Ectodermal cell (in vitro differentiated cells): ENCODE data around the gene TMEM266.

Experiments
- H3K27ac ChIP-seq: 2 replicates; pipeline ENCODE4 v1.7.0; 2013; ENCODE audit warnings: mild to moderate bottlenecking, low read depth, low read length; ENCODE audit not compliant: insufficient read depth, poor library complexity, severe bottlenecking
- H3K27me3 ChIP-seq: 2 replicates; pipeline ENCODE4 v1.7.0; 2013; ENCODE audit warnings: mild to moderate bottlenecking, low read length; ENCODE audit not compliant: insufficient read depth, control insufficient read depth, poor library complexity, severe bottlenecking
- H3K36me3 ChIP-seq: one replicate; pipeline ENCODE4 v1.7.0; 2013; ENCODE audit warnings: low read length; ENCODE audit not compliant: control insufficient read depth, insufficient read depth
- H3K4me1 ChIP-seq: one replicate; pipeline ENCODE4 v1.7.0; 2013; ENCODE audit warnings: low read length; ENCODE audit not compliant: control insufficient read depth, insufficient read depth
- H3K4me3 ChIP-seq: 2 replicates; pipeline ENCODE4 v1.7.0; 2013; ENCODE audit warnings: low read depth, low read length, control low read depth; ENCODE audit not compliant: insufficient read depth
- H3K9me3 ChIP-seq: 2 replicates; pipeline ENCODE4 v1.7.0; 2013; ENCODE audit warnings: mild to moderate bottlenecking, low read length, moderate library complexity; ENCODE audit not compliant: control insufficient read depth
- WGBS, 2 experiments: methylation state at CpG; one replicate each; pipeline ENCODE4 v1.1.7; 2013; ENCODE audit warnings: missing lambda C conversion rate in 2 of 2; 5-methylcytosine and 5-hydroxymethylcytosine counted together

TMEM266 gene

GRCh38 chr15:76100361-76100760 is 40.6 kb downstream of the TMEM266 start:
- WGBS, 2 experiments, result 92 to 100% methylated on average over 1 to 2 of the region's 2 CpGs
- H3K4me1 ChIP-seq, result peaks cover 5% of the 10 kb centered on the region
- H3K27ac ChIP-seq, result no peak overlapping the region
- no peak overlapping the region for H3K4me3 ChIP-seq
- no peaks in the 10 kb centered on the region for H3K27me3 ChIP-seq
- no peaks in the 10 kb centered on the region for H3K36me3 ChIP-seq
- no peaks in the 10 kb centered on the region for H3K9me3 ChIP-seq

DNA sequence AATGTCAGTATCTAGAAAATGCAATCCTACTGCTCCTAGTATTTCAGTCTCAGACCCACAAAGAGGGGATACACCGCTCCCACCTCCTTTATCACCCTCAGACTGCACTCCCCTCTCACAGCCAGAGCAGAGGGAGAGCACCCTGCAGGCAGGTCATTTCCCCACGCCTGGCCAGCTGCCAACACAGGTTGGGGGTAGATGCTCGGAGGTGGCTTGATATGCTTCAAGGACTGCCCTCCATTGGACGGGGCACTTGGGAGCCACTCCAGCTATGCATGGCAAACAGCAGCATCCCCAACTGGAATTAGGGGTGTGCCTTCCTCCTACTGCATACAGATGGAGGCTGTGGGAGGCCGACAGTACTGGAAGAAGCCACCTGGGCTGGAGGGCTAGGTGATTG is 41.9 kb downstream of the TMEM266 start:
- Histone ChIP-seq H3K4me1 (peaks cover 5% of the 10 kb centered on the region), H3K36me3 (no peaks in the 10 kb centered on the region), H3K4me3 (no peak overlapping the region), H3K27ac (no peak overlapping the region), H3K9me3 (no peaks in the 10 kb centered on the region), H3K27me3 (no peaks in the 10 kb centered on the region)
- WGBS, 2 experiments, result 92 to 95% methylated on average over 5 of the region's 5 CpGs

DNA sequence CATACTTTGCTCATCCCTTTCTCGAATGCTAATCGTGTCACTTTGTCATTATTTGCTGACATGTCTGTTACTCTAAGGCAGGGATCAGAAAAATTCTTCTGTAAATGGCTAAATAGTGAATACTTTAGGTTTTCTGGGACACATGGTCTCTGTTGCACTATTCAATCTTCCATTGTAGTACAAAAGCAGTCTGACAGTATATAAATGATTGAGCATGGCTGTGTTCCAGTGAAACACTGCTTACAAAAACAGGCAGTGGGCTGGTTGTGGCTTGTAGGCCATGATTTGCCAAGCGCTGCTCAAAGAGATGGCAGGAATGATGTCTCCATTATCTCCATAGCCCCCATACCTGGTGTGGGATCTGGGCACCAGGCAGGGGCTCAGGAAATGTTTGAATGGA is 45.6 kb downstream of the TMEM266 start:
- Histone ChIP-seq H3K9me3 (no peaks in the 10 kb centered on the region), H3K27me3 (no peaks in the 10 kb centered on the region), H3K4me3 (no peak overlapping the region), H3K4me1 (peaks cover 8% of the 10 kb centered on the region), H3K36me3 (no peaks in the 10 kb centered on the region), H3K27ac (peak overlapping the region; percentile 32)
- WGBS, 2 experiments, result 88 to 96% methylated on average over 3 of the region's 3 CpGs

- H3K36me3 ChIP-seq, result no peaks in the 10 kb centered on the region
- H3K27me3 ChIP-seq, result no peaks in the 10 kb centered on the region
- H3K27ac ChIP-seq, result no peak overlapping the region
- H3K4me3 ChIP-seq, result no peak overlapping the region
- no peaks in the 10 kb centered on the region for H3K9me3 ChIP-seq
- peaks cover 8% of the 10 kb centered on the region for H3K4me1 ChIP-seq
- 89 to 90% methylated on average over 6 of the region's 6 CpGs for WGBS, 2 experiments
These were observed 46.1 kb downstream of the TMEM266 start for GRCh38 chr15:76105911-76106310.

GRCh38 chr15:76107169-76107568 is 47.4 kb downstream of the TMEM266 start:
- Histone ChIP-seq H3K4me1 (peaks cover 8% of the 10 kb centered on the region), H3K27me3 (no peaks in the 10 kb centered on the region), H3K36me3 (no peaks in the 10 kb centered on the region), H3K9me3 (no peaks in the 10 kb centered on the region), H3K4me3 (no peak overlapping the region), H3K27ac (no peak overlapping the region)
- 95 to 97% methylated on average over 6 of the region's 6 CpGs for WGBS, 2 experiments

- no peak overlapping the region for H3K4me3 ChIP-seq
- WGBS, 2 experiments, result 36 to 39% methylated on average over 9 of the region's 9 CpGs
These were observed 48.4 kb downstream of the TMEM266 start for GRCh38 chr15:76108021-76108723.

GRCh38 chr15:76109046-76109445 is 49.3 kb downstream of the TMEM266 start:
- H3K4me3 ChIP-seq, result no peak overlapping the region
- 95 to 98% methylated on average over 1 of the region's 1 CpG for WGBS, 2 experiments
- H3K4me1 ChIP-seq, result peaks cover 8% of the 10 kb centered on the region
- no peaks in the 10 kb centered on the region for H3K9me3 ChIP-seq
- H3K36me3 ChIP-seq, result no peaks in the 10 kb centered on the region
- H3K27me3 ChIP-seq, result no peaks in the 10 kb centered on the region
- H3K27ac ChIP-seq, result no peak overlapping the region

More at GRCh38 chr15:76108021-76108723, 48.4 kb downstream of the TMEM266 start:
- H3K36me3 ChIP-seq, result no peaks in the 10 kb centered on the region
- no peaks in the 10 kb centered on the region for H3K27me3 ChIP-seq
- H3K4me1 ChIP-seq, result peaks cover 8% of the 10 kb centered on the region
- H3K9me3 ChIP-seq, result no peaks in the 10 kb centered on the region
- H3K27ac ChIP-seq, result peak overlapping the region; percentile 39

DNA sequence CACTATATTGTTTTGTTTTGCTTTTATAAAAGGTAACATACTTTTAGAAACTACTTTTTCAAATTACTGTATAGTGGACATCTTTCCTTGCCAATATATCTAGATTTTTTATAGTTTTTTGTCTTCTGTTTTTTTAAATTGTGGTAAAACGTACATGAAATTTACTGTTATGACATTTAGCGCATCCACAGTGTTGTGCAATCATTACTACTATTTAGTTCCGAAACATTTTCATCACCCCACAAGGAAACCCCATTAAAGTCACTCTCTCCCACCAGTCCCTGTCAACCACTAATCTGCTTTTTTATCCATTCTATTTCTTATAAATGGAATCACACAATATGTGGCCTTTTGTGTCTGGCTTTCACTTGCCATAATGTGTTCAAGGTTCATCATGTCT is 54.8 kb downstream of the TMEM266 start:
- Histone ChIP-seq H3K27ac (no peak overlapping the region), H3K4me1 (peaks cover 7% of the 10 kb centered on the region), H3K4me3 (no peak overlapping the region), H3K27me3 (no peaks in the 10 kb centered on the region), H3K36me3 (no peaks in the 10 kb centered on the region), H3K9me3 (no peaks in the 10 kb centered on the region)
- 94 to 95% methylated on average over 3 of the region's 3 CpGs for WGBS, 2 experiments

- no peak overlapping the region for H3K27ac ChIP-seq
- no peaks in the 10 kb centered on the region for H3K36me3 ChIP-seq
- WGBS, 2 experiments, result 43 to 45% methylated on average over 14 to 15 of the region's 15 CpGs
- H3K4me1 ChIP-seq, result peaks cover 7% of the 10 kb centered on the region
- no peak overlapping the region for H3K4me3 ChIP-seq
- H3K27me3 ChIP-seq, result no peaks in the 10 kb centered on the region
- no peaks in the 10 kb centered on the region for H3K9me3 ChIP-seq
These were observed 56.5 kb downstream of the TMEM266 start for GRCh38 chr15:76116138-76116885.

DNA sequence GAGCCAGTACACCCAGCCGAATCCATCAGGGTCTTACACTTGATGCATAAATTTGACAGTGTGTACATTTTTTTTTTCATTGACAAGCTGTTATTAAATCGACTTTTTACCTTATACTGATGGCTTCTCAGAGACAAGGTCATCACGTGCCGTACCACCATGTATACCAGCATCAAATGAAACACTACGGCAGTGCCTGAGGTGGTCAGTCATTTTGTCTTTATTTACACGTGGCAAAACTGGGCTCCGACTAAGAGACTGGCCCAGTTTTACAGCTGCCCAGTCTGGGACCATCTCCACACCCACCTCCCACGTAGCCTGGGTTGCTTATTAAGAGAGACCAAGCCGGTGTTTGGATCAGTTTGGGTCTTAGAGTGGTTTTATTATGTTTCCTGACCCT is 57.4 kb downstream of the TMEM266 start:
- Histone ChIP-seq H3K27me3 (no peaks in the 10 kb centered on the region), H3K27ac (no peak overlapping the region), H3K9me3 (no peaks in the 10 kb centered on the region), H3K4me3 (no peak overlapping the region), H3K36me3 (no peaks in the 10 kb centered on the region), H3K4me1 (peaks cover 7% of the 10 kb centered on the region)
- WGBS, 2 experiments, result 94 to 96% methylated on average over 9 of the region's 9 CpGs
